ENCODE measurements around the gene FLNB.
"Not testable (repeated sequence)": the region's sequence is repeated elsewhere in the genome, so short reads cannot be mapped to it uniquely, and the experiment has no call there.

- TF ChIP-seq POLR2A (IDR thresholded peaks at IDR 0.05; ENCODE audit: control extremely low read depth in 1 of 2, low read depth in 2 of 2, low read length in 2 of 2); EZH2 (IDR thresholded peaks at IDR 0.05; ENCODE audit: low read depth, low read length, severe bottlenecking); SP2 (IDR thresholded peaks at IDR 0.05; ENCODE audit: low read length); CTCF (IDR thresholded peaks at IDR 0.05; ENCODE audit: control extremely low read depth in 1 of 3, insufficient read depth in 1 of 3, low read depth in 1 of 3, low read length in 3 of 3); SIN3A (conservative IDR thresholded peaks at IDR 0.05 in 1 of 2, IDR thresholded peaks at IDR 0.05 in 1 of 2; ENCODE audit: low read depth in 1 of 2, low read length in 2 of 2); RXRA (IDR thresholded peaks at IDR 0.05; ENCODE audit: insufficient read depth, low read depth, low read length); MAX (IDR thresholded peaks at IDR 0.05); USF2 (IDR thresholded peaks at IDR 0.05; ENCODE audit: low read length): not testable (repeated sequence)
Observed at GRCh38 chr3:57989198-57989597, 19.0 kb upstream of the FLNB start.
